Measurements from ENCODE around the gene SAMD4A. TPM values are rescaled to one million over a fixed set of nuclear protein-coding genes. Genes with fewer than 3 reads are reported as not detected.

The SAMD4A gene
- polyA plus RNA-seq, 1 experiment, result 13.4 TPM

- ChIA-PET POLR2A (no interaction called here), CTCF (no interaction called here)
- Histone ChIP-seq H3K27me3 (ENCODE audit: control insufficient read depth, insufficient read depth, low read length) (no peaks in the 10 kb centered on the region), H3K36me3 (ENCODE audit: control insufficient read depth, insufficient read depth, low read length) (peaks cover 22% of the 10 kb centered on the region), H3K4me3 (ENCODE audit: low read depth, low read length) (no peak overlapping the region)
- TF ChIP-seq, protein P1, sequence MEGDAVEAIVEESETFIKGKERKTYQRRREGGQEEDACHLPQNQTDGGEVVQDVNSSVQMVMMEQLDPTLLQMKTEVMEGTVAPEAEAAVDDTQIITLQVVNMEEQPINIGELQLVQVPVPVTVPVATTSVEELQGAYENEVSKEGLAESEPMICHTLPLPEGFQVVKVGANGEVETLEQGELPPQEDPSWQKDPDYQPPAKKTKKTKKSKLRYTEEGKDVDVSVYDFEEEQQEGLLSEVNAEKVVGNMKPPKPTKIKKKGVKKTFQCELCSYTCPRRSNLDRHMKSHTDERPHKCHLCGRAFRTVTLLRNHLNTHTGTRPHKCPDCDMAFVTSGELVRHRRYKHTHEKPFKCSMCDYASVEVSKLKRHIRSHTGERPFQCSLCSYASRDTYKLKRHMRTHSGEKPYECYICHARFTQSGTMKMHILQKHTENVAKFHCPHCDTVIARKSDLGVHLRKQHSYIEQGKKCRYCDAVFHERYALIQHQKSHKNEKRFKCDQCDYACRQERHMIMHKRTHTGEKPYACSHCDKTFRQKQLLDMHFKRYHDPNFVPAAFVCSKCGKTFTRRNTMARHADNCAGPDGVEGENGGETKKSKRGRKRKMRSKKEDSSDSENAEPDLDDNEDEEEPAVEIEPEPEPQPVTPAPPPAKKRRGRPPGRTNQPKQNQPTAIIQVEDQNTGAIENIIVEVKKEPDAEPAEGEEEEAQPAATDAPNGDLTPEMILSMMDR (IDR thresholded peaks at IDR 0.05; ENCODE audit: insufficient read depth, low read depth, low read length), result no peak
- DNase-seq (ENCODE audit: low read depth), result no peak
Measured at GRCh38 chr14:54768501-54769129, 201.7 kb downstream of the SAMD4A start.

GRCh38 chr14:54769951-54770863, 203.3 kb downstream of the SAMD4A start:
- Histone ChIP-seq H3K27me3 (ENCODE audit: control insufficient read depth, insufficient read depth, low read length) (no peaks in the 10 kb centered on the region), H3K4me3 (ENCODE audit: low read depth, low read length) (no peak overlapping the region), H3K36me3 (ENCODE audit: control insufficient read depth, insufficient read depth, low read length) (peaks cover 16% of the 10 kb centered on the region)
- ChIA-PET POLR2A (interaction anchor here (0.5 kb wide), 1 partner anchor 11 kb away, joined by 3 read pairs; no protein-coding TSS in a partner anchor), CTCF (interaction anchor here (0.8 to 1.4 kb wide), 2 partner anchors 124 to 206 kb away, joined by 4 to 6 read pairs; no protein-coding TSS in a partner anchor)
- TF ChIP-seq, protein P1 (IDR thresholded peaks at IDR 0.05; ENCODE audit: insufficient read depth, low read depth, low read length), result no peak
- no peak for DNase-seq (ENCODE audit: low read depth)

DNA sequence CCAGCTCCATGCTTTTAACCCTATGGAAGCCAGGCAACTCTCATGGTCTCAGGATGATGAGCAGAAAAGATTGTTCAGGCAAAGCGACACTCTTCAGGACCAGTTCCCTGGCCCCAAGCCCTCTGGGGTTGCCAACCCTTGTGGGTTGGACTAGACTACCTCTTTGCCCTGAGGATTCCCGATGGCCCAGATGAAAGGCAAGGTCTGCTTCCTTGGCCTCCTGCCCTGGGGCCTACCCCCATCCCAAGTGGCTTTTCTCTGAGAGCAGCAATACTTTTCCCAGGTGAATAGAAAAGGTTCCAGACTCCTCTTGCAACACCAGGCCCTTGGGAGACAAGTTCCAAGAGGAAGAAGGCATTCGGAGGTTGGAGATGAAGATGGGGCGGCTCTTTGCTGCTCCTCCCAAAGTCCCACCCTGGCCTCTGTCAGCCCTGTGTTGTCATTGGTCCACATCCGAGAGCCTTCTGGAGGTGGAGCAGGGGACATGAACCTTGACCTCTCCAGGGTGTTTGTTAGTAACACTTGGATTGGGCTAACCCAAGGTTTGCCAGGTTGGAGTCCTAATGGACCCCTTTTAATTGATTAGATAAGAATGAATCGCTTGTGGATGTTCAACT, 204.6 kb downstream of the SAMD4A start:
- CTCF ChIA-PET, result interaction anchor here (0.6 to 6.7 kb wide), 5 partner anchors 17 to 210 kb away, joined by 3 to 111 read pairs (median 24); partner anchors contain the start of gene SAMD4A
- Histone ChIP-seq H3K27me3 (ENCODE audit: control insufficient read depth, insufficient read depth, low read length) (no peaks in the 10 kb centered on the region), H3K4me3 (ENCODE audit: low read depth, low read length) (no peak overlapping the region), H3K36me3 (ENCODE audit: control insufficient read depth, insufficient read depth, low read length) (peaks cover 19% of the 10 kb centered on the region)
- TF ChIP-seq, protein P1 (IDR thresholded peaks at IDR 0.05; ENCODE audit: insufficient read depth, low read depth, low read length), result no peak
- POLR2A ChIA-PET, result no interaction called here
- no peak for DNase-seq (ENCODE audit: low read depth)

DNA sequence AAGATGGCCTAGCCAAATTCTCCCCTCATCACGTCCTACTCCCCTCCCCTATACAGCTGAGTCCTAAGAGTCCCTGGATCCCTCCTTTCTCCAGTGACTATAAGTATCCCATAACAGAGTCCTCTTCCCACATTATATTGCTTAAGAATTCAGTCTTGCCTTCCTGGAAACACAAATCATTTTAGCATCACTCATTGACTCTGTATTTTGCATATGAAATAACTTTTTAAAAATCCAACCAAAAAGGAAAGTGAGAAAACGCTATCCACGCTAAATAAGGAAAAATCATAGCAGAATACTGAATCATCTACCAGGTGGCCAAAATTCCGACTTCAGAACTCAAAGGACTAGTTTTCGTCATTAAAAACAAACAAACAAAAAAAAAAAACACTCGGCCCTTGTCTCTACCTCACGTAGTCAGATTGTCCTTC, 205.5 kb downstream of the SAMD4A start:
- no peaks in the 10 kb centered on the region for H3K27me3 ChIP-seq (ENCODE audit: control insufficient read depth, insufficient read depth, low read length)
- H3K36me3 ChIP-seq (ENCODE audit: control insufficient read depth, insufficient read depth, low read length), result peaks cover 20% of the 10 kb centered on the region
- DNase-seq (ENCODE audit: low read depth), result no peak
- POLR2A ChIA-PET, result interaction anchor here (1.0 kb wide), 1 partner anchor 263 kb away, joined by 3 read pairs; the partner anchor contains the start of gene CGRRF1
- CTCF ChIA-PET, result interaction anchor here (0.6 to 6.7 kb wide), 22 partner anchors 7 to 284 kb away, joined by 3 to 111 read pairs (median 6); partner anchors contain the start of genes GMFB and SAMD4A
- TF ChIP-seq, protein P1 (IDR thresholded peaks at IDR 0.05; ENCODE audit: insufficient read depth, low read depth, low read length), result no peak
- H3K4me3 ChIP-seq (ENCODE audit: low read depth, low read length), result no peak overlapping the region

Data from BJ (cell line).